CD4-positive, alpha-beta memory T cell (primary cell): ENCODE results near the gene TRIM15. TPM values are rescaled to one million over a fixed set of nuclear protein-coding genes. Genes with fewer than 3 reads are reported as not detected.
A peak's percentile ranks its signal among the peaks of the same experiment; 100 is the strongest.

Experiments used
- CTCF ChIA-PET: fragments of 350-600 bp; sonication (Branson Sonifier 250); formaldehyde crosslinking; loops from one replicate; lab custom pipeline; 2021; ENCODE audit warnings: inconsistent platforms; ENCODE audit not compliant: partially characterized antibody; lab: Charles Lee
- POLR2A ChIA-PET: fragments of 350-600 bp; sonication (Branson Sonifier 250); formaldehyde crosslinking; loops from one replicate; lab custom pipeline; 2021; ENCODE audit not compliant: partially characterized antibody; lab: Charles Lee
- DNase-seq, 5 donors: peaks; one replicate each; pipeline versions ENCODE4 v3.0.0 to v3.0.0-alpha.2; 2020 to 2022; ENCODE audit warnings: mixed read lengths in 1 of 5
- H3K27ac ChIP-seq: one replicate; pipeline ENCODE4 v1.7.0; 2013; ENCODE audit warnings: low read depth, low read length
- H3K27me3 ChIP-seq: 2 replicates; pipeline ENCODE4 v1.7.0; 2013; ENCODE audit warnings: mild to moderate bottlenecking, low read length, moderate library complexity; ENCODE audit not compliant: insufficient read depth
- H3K36me3 ChIP-seq: 2 replicates; pipeline ENCODE4 v1.7.0; 2013; ENCODE audit warnings: mild to moderate bottlenecking, low read length, moderate library complexity; ENCODE audit not compliant: insufficient read depth
- H3K4me1 ChIP-seq: 2 replicates; pipeline ENCODE4 v1.7.0; 2013; ENCODE audit warnings: mild to moderate bottlenecking, low read length, moderate library complexity; ENCODE audit not compliant: insufficient read depth
- H3K4me3 ChIP-seq, 2 donors: one replicate each; pipeline ENCODE4 v1.7.0; 2013; ENCODE audit warnings: low read length in 2 of 2, mild to moderate bottlenecking in 1 of 2
- H3K9me3 ChIP-seq, 2 donors: one replicate each; pipeline ENCODE4 v1.7.0; 2013; ENCODE audit warnings: low read length in 2 of 2, control low read depth in 1 of 2; ENCODE audit not compliant: control insufficient read depth in 1 of 2
- H3K27ac Mint-ChIP-seq, 7 donors: one replicate each; pipeline ENCODE4 v1.8.0; 2020 to 2021; ENCODE audit warnings: mixed read lengths in 7 of 7, mild to moderate bottlenecking in 6 of 7, inconsistent platforms in 3 of 7, moderate library complexity in 3 of 7
- H3K27me3 Mint-ChIP-seq, 2 donors: one replicate each; pipeline ENCODE4 v1.8.0; 2020 to 2021; ENCODE audit warnings: mixed read lengths in 2 of 2
- H3K36me3 Mint-ChIP-seq, 2 donors: one replicate each; pipeline ENCODE4 v1.8.0; 2020 to 2021; ENCODE audit warnings: mixed read lengths in 2 of 2, inconsistent platforms in 1 of 2, mild to moderate bottlenecking in 1 of 2
- H3K4me1 Mint-ChIP-seq, 4 donors: one replicate each; pipeline ENCODE4 v1.8.0; 2020 to 2021; ENCODE audit warnings: mixed read lengths in 4 of 4, mild to moderate bottlenecking in 1 of 4
- H3K4me3 Mint-ChIP-seq, 8 donors: one replicate each; pipeline ENCODE4 v1.8.0; 2020 to 2021; ENCODE audit warnings: mixed read lengths in 8 of 8, mild to moderate bottlenecking in 7 of 8, moderate library complexity in 6 of 8, inconsistent platforms in 3 of 8
- H3K9me3 Mint-ChIP-seq, 8 donors: one replicate each; pipeline ENCODE4 v1.8.0; 2020 to 2021; ENCODE audit warnings: mixed read lengths in 8 of 8, mild to moderate bottlenecking in 5 of 8, inconsistent platforms in 3 of 8, moderate library complexity in 1 of 8
- intact Hi-C: fragments of 100-400 bp; cut with micrococcal nuclease; formaldehyde crosslinking; loops from one replicate; pipeline ENCODE4 v1.15.1; 2023
- polyA plus RNA-seq, 2 donors: library from polyadenylated mRNA; unstranded; fragments of 300-500 nt; fragmentation: Illumina TruSeq; gene quantifications; one replicate each; pipeline ENCODE4 v1.2.3, GENCODE V29; 2021
- total RNA-seq, 2 experiments: library from RNA; stranded (reverse); gene quantifications; one replicate each; pipeline ENCODE4 v1.2.3, GENCODE V29; 2021

Gene TRIM15
- total and polyA plus RNA-seq, 4 experiments from 2014 or later: not detected

GRCh38 chr6:30157999-30158398 lies 5.3 kb upstream of the TRIM15 start:
- H3K36me3 Mint-ChIP-seq: no peaks in the 10 kb centered on the region
- H3K27ac Mint-ChIP-seq: no peak overlapping the region
- peaks cover 1% of the 10 kb centered on the region for H3K4me1 ChIP-seq
- H3K27me3 Mint-ChIP-seq: peaks cover 17 to 48% of the 10 kb centered on the region in 2 donors
- CTCF ChIA-PET: no interaction called here
- H3K4me3 Mint-ChIP-seq: no peak overlapping the region
- H3K27me3 ChIP-seq: no peaks in the 10 kb centered on the region
- peaks cover under 1 to 7% (median 5%) of the 10 kb centered on the region in 4 donors for H3K4me1 Mint-ChIP-seq
- intact Hi-C loops: no loop called here
- no peaks in the 10 kb centered on the region for H3K36me3 ChIP-seq
- H3K9me3 Mint-ChIP-seq: no peaks in the 10 kb centered on the region
- H3K9me3 ChIP-seq: no peaks in the 10 kb centered on the region
- H3K27ac ChIP-seq: no peak overlapping the region
- DNase-seq: no peak
- POLR2A ChIA-PET: no interaction called here
- H3K4me3 ChIP-seq: no peak overlapping the region

GRCh38 chr6:30158475-30159040 lies 4.8 kb upstream of the TRIM15 start:
- no peaks in the 10 kb centered on the region for H3K36me3 ChIP-seq
- Mint-ChIP-seq H3K27ac (no peak overlapping the region), H3K27me3 (peaks cover 17 to 43% of the 10 kb centered on the region in 2 donors), H3K36me3 (no peaks in the 10 kb centered on the region), H3K9me3 (no peaks in the 10 kb centered on the region), H3K4me3 (no peak overlapping the region), H3K4me1 (peaks cover 6 to 10% (median 7%) of the 10 kb centered on the region in 4 donors)
- peaks cover 5% of the 10 kb centered on the region for H3K4me1 ChIP-seq
- no peaks in the 10 kb centered on the region for H3K27me3 ChIP-seq
- CTCF ChIA-PET: no interaction called here
- no peak overlapping the region for H3K4me3 ChIP-seq
- H3K27ac ChIP-seq: no peak overlapping the region
- POLR2A ChIA-PET: no interaction called here
- intact Hi-C loops: no loop called here
- no peaks in the 10 kb centered on the region for H3K9me3 ChIP-seq
- DNase-seq: no peak

- CTCF ChIA-PET: no interaction called here
- Mint-ChIP-seq H3K27me3 (peaks cover 11 to 29% of the 10 kb centered on the region in 2 donors), H3K9me3 (no peaks in the 10 kb centered on the region), H3K4me1 (peaks cover 6 to 10% (median 7%) of the 10 kb centered on the region in 4 donors), H3K4me3 (no peak overlapping the region), H3K27ac (no peak overlapping the region), H3K36me3 (no peaks in the 10 kb centered on the region)
- intact Hi-C loops: no loop called here
- peaks cover 5% of the 10 kb centered on the region for H3K4me1 ChIP-seq
- H3K36me3 ChIP-seq: no peaks in the 10 kb centered on the region
- no peak overlapping the region for H3K27ac ChIP-seq
- POLR2A ChIA-PET: no interaction called here
- DNase-seq: no peak
- no peaks in the 10 kb centered on the region for H3K9me3 ChIP-seq
- no peak overlapping the region for H3K4me3 ChIP-seq
- no peaks in the 10 kb centered on the region for H3K27me3 ChIP-seq
These were observed 3.1 kb upstream of the TRIM15 start for GRCh38 chr6:30160008-30160784.

- H3K36me3 ChIP-seq: no peaks in the 10 kb centered on the region
- ChIA-PET CTCF (no interaction called here), POLR2A (no interaction called here)
- DNase-seq: no peak
- H3K27me3 ChIP-seq: no peaks in the 10 kb centered on the region
- intact Hi-C loops: no loop called here
- no peak within 1 kb of the TSS for H3K4me3 Mint-ChIP-seq
- peaks cover 8 to 21% of the 10 kb centered on the region in 2 donors for H3K27me3 Mint-ChIP-seq
- no peak within 1 kb of the TSS for H3K4me3 ChIP-seq
- no peaks in the 10 kb centered on the region for H3K9me3 Mint-ChIP-seq
- H3K4me1 ChIP-seq: peaks cover 5% of the 10 kb centered on the region
- no peak within 1 kb of the TSS for H3K27ac ChIP-seq
- H3K9me3 ChIP-seq: no peaks in the 10 kb centered on the region
- no peak within 1 kb of the TSS for H3K27ac Mint-ChIP-seq
- no peaks in the 10 kb centered on the region for H3K36me3 Mint-ChIP-seq
- H3K4me1 Mint-ChIP-seq: peaks cover 6 to 10% (median 7%) of the 10 kb centered on the region in 4 donors
These were observed 2.4 kb upstream of the TRIM15 start, which contains the start of gene TRIM10 for GRCh38 chr6:30160785-30161531. TSS of gene TRIM10 (minus strand) at chr6:30161211. CDS start at chr6:30160858, 353 bp downstream.

GRCh38 chr6:30162265-30163089 lies 869 bp upstream of the TRIM15 start:
- Histone ChIP-seq H3K4me3 (no peak overlapping the region), H3K27me3 (no peaks in the 10 kb centered on the region), H3K27ac (no peak overlapping the region), H3K36me3 (no peaks in the 10 kb centered on the region), H3K4me1 (peaks cover 11% of the 10 kb centered on the region), H3K9me3 (no peaks in the 10 kb centered on the region)
- ChIA-PET POLR2A (no interaction called here), CTCF (no interaction called here)
- DNase-seq: no peak
- H3K27ac Mint-ChIP-seq: peak overlapping the region in 1 of 7 donors; percentile 67
- peak overlapping the region in 2 of 8 donors; percentile 1 to 41 for H3K4me3 Mint-ChIP-seq
- H3K36me3 Mint-ChIP-seq: no peaks in the 10 kb centered on the region
- intact Hi-C loops: no loop called here
- no peaks in the 10 kb centered on the region for H3K9me3 Mint-ChIP-seq
- H3K27me3 Mint-ChIP-seq: peaks cover 2 to 16% of the 10 kb centered on the region in 2 donors
- peaks cover 8 to 16% (median 14%) of the 10 kb centered on the region in 4 donors for H3K4me1 Mint-ChIP-seq

- intact Hi-C loops: no loop called here
- no peak for DNase-seq
- no peak overlapping the region for H3K27ac ChIP-seq
- no peaks in the 10 kb centered on the region for H3K36me3 ChIP-seq
- no peaks in the 10 kb centered on the region for H3K9me3 Mint-ChIP-seq
- ChIA-PET CTCF (no interaction called here), POLR2A (no interaction called here)
- H3K4me3 ChIP-seq: no peak overlapping the region
- H3K27me3 ChIP-seq: no peaks in the 10 kb centered on the region
- H3K4me1 Mint-ChIP-seq: peaks cover 10 to 21% (median 14%) of the 10 kb centered on the region in 4 donors
- peaks cover 12% of the 10 kb centered on the region for H3K4me1 ChIP-seq
- peaks cover 1 to 12% of the 10 kb centered on the region in 2 donors for H3K27me3 Mint-ChIP-seq
- H3K4me3 Mint-ChIP-seq: no peak overlapping the region
- no peak overlapping the region for H3K27ac Mint-ChIP-seq
- no peaks in the 10 kb centered on the region for H3K9me3 ChIP-seq
- H3K36me3 Mint-ChIP-seq: no peaks in the 10 kb centered on the region
These were observed 740 bp downstream of the TRIM15 start for GRCh38 chr6:30163918-30164654.
